ENCODE results near the gene IFITM1. TPM values are rescaled to one million over a fixed set of nuclear protein-coding genes. Genes with fewer than 3 reads are reported as not detected.

The IFITM1 gene
- total and polyA plus RNA-seq, 2 donors (not counting 3 experiments of a cell fraction or from before 2014, with no cell fraction given), result 11.5 to 24.6 TPM

DNA sequence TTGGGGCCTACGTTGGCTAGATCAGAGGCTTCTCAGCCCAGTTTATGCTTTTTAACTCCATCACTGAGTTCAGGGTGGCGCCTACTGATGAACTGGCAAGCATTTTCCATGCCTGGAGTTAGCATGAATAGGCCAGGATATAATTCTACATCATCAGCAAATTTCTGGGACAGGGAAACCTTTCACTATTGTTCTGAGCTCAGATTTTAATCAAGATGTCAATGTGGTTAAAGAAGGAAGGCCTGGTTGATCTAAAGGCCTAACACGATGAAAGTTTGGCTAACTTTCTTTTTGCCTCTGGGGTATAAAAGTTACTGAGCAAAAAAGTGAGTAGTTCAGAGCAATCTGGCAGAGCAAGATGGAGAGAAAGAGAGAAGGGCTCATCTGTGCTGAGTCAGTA is 28.5 kb downstream of the IFITM1 start:
- no peaks in the 10 kb centered on the region for H4K20me1 ChIP-seq (replicated peaks; ENCODE audit: control insufficient read depth, extremely low read depth, insufficient read depth, low read length)
- no peak overlapping the region for H3K4me3 ChIP-seq (replicated peaks in 1 of 3; ENCODE audit: insufficient read depth in 1 of 3, low read depth in 1 of 3, low read length in 3 of 3)
- H3K27ac ChIP-seq (ENCODE audit: insufficient read depth, low read depth, low read length), result no peak overlapping the region
- no peak overlapping the region for H3K9ac ChIP-seq (replicated peaks; ENCODE audit: extremely low read depth, insufficient read depth, low read length)
- H2AFZ ChIP-seq (ENCODE audit: low read depth, low read length), result no peak overlapping the region
- ChIA-PET POLR2A (no interaction called here), CTCF (interaction anchor here (1.4 kb wide), 1 partner anchor 13 kb away, joined by 3 read pairs; no protein-coding TSS in a partner anchor)
- H3K9me1 ChIP-seq (replicated peaks; ENCODE audit: control insufficient read depth, extremely low read depth, insufficient read depth, low read length), result no peaks in the 10 kb centered on the region
- dilution Hi-C loops (cut with MboI; ENCODE audit: extremely low pct_ligation_motif_present, low sequenced_read_pairs) (no loop called here), intact Hi-C loops (cut with micrococcal nuclease) (no loop called here)
- no TSS peak for BruUV-seq (replicated peaks)
- no peaks in the 10 kb centered on the region for H3K9me3 ChIP-seq (replicated peaks; ENCODE audit: control insufficient read depth, insufficient read depth, low read length)
- H3K4me1 ChIP-seq (ENCODE audit: control insufficient read depth, extremely low read depth, insufficient read depth, low read length), result no peaks in the 10 kb centered on the region
- TF ChIP-seq JUN (IDR thresholded peaks at IDR 0.05; ENCODE audit: borderline replicate concordance, insufficient read depth, insufficient read length, low read depth) (no peak), CTCF (IDR thresholded peaks at IDR 0.05; ENCODE audit: extremely low read depth in 1 of 2, insufficient read depth in 1 of 2, low read depth in 1 of 2, low read length in 2 of 2) (no peak), GATA2 (IDR thresholded peaks at IDR 0.05; ENCODE audit: insufficient read depth, insufficient read length, low read depth, low read length) (no peak), MYC (IDR thresholded peaks at IDR 0.05; ENCODE audit: low read depth, low read length) (no peak), POLR2AphosphoS5 (IDR thresholded peaks at IDR 0.05; ENCODE audit: insufficient read depth, low read depth, low read length) (no peak), EZH2 (IDR thresholded peaks at IDR 0.05; ENCODE audit: borderline replicate concordance, low read depth, low read length, severe bottlenecking) (no peak), POLR2A (IDR thresholded peaks at IDR 0.05; ENCODE audit: low read depth, low read length) (no peak), FOS (IDR thresholded peaks at IDR 0.05; ENCODE audit: borderline replicate concordance, insufficient read depth, low read length) (no peak)
- TF ChIP-seq, protein P1, sequence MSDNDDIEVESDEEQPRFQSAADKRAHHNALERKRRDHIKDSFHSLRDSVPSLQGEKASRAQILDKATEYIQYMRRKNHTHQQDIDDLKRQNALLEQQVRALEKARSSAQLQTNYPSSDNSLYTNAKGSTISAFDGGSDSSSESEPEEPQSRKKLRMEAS (IDR thresholded peaks at IDR 0.05; ENCODE audit: insufficient read depth, insufficient read length), result no peak
- H3K36me3 ChIP-seq (ENCODE audit: control insufficient read depth in 2 of 2, extremely low read depth in 1 of 2, insufficient read depth in 2 of 2, low read length in 2 of 2), result no peaks in the 10 kb centered on the region
- no peak overlapping the region for H3K4me2 ChIP-seq (ENCODE audit: insufficient read depth, low read length)
- no peaks in the 10 kb centered on the region for H3K79me2 ChIP-seq (ENCODE audit: control insufficient read depth, insufficient read depth, low read length)
- DNase-seq (ENCODE audit: low read depth, low spot score), result no peak
- H3K27me3 ChIP-seq (ENCODE audit: control insufficient read depth in 2 of 2, insufficient read depth in 2 of 2, low read length in 2 of 2), result peaks cover 3 to 8% of the 10 kb centered on the region in 2 experiments
- no peak for FAIRE-seq
